ENCODE data around the gene GOLPH3. TPM values are rescaled to one million over a fixed set of nuclear protein-coding genes. Genes with fewer than 3 reads are reported as not detected.

GOLPH3 gene
- total RNA-seq, 1 donor = 86.4 TPM

DNA sequence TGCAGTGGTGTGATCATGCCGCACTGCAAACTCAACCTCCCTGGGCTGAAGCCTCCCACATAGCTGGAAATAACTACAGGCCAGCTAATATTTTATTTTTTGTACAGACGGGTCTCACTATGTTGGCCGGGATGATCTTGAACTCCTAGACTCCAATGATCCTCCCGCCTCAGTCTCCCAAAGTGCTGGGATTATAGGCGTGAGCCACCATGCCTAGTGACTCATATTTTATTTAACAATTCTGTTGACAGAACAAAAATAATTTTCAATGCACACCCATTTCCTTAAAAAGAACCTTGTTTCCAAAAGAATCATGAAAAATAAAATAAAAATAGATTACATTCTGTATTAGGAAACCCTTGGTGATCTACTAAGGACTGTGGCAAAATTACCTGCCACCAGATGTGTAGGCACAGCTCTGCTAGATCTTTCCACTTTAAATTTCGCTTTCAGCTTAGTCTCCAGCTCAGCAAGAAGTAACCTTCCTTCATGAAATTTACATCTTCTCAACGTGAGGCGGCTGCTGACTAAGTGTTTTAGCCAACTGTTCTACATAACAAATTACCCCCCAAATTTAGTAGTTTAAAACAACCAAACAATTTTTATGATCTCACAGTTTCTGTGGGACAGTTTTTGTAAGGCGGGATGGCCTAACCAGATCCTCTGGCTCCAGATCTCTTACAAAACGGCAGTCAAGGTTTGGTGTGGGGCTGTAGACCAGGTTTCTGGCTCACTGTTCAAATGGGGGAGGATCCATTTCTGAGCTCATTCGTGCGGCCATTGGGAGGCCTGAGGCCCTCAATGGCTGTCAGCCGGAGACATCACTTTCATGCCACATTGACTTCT is 32.6 kb upstream of the GOLPH3 start:
- H3K4me3 ChIP-seq (ENCODE audit: low read depth, low read length) = no peak overlapping the region
- TF ChIP-seq, protein P1, sequence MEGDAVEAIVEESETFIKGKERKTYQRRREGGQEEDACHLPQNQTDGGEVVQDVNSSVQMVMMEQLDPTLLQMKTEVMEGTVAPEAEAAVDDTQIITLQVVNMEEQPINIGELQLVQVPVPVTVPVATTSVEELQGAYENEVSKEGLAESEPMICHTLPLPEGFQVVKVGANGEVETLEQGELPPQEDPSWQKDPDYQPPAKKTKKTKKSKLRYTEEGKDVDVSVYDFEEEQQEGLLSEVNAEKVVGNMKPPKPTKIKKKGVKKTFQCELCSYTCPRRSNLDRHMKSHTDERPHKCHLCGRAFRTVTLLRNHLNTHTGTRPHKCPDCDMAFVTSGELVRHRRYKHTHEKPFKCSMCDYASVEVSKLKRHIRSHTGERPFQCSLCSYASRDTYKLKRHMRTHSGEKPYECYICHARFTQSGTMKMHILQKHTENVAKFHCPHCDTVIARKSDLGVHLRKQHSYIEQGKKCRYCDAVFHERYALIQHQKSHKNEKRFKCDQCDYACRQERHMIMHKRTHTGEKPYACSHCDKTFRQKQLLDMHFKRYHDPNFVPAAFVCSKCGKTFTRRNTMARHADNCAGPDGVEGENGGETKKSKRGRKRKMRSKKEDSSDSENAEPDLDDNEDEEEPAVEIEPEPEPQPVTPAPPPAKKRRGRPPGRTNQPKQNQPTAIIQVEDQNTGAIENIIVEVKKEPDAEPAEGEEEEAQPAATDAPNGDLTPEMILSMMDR (IDR thresholded peaks at IDR 0.05; ENCODE audit: insufficient read depth, low read depth, low read length) = no peak

DNA sequence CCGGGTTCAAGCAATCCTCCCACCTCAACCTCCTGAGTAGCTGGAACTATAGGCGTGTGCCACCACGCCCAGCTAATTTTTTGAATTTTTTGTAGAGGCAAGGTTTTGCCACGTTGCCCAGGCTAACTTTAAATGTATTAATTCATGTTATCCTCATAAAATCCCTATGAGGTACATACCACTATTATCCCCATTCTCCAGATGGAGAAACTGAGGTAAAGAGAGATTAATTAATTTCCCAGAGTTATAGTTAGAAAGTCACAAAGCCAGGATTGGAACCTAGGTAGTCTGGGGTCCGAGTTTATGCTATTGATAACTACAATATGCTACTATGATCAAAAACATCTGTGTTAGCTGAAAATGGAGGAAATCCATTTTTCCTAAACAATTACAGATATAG is 31.9 kb upstream of the GOLPH3 start:
- TF ChIP-seq, protein P1 (IDR thresholded peaks at IDR 0.05; ENCODE audit: insufficient read depth, low read depth, low read length) = no peak
- H3K4me3 ChIP-seq (ENCODE audit: low read depth, low read length) = no peak overlapping the region
- no peak for DNase-seq (ENCODE audit: low read depth)

More for the DNA sequence above, 32.6 kb upstream of the GOLPH3 start:
- DNase-seq (ENCODE audit: low read depth) = no peak

DNA sequence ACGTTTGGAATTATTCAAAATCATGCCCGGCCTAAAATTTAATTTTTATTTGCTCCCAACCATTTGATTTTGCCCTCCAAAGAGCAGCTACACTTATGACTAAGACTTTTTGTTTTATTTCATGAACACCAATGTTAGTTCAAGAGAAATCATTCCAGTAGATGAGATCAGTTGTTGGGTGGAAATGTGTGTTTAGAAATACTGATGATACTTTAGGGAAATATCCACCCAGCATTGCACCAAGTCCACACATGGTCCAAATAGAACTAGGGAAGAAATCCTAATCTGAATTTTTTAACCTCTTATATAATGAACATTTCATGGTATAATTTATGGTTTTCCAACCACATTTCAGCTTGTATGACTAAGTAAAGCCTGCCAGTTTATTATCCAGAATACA is 28.3 kb upstream of the GOLPH3 start:
- peak; percentile 38 for DNase-seq (ENCODE audit: low read depth)
- TF ChIP-seq, protein P1 (IDR thresholded peaks at IDR 0.05; ENCODE audit: insufficient read depth, low read depth, low read length) = no peak
- H3K4me3 ChIP-seq (ENCODE audit: low read depth, low read length) = no peak overlapping the region

DNA sequence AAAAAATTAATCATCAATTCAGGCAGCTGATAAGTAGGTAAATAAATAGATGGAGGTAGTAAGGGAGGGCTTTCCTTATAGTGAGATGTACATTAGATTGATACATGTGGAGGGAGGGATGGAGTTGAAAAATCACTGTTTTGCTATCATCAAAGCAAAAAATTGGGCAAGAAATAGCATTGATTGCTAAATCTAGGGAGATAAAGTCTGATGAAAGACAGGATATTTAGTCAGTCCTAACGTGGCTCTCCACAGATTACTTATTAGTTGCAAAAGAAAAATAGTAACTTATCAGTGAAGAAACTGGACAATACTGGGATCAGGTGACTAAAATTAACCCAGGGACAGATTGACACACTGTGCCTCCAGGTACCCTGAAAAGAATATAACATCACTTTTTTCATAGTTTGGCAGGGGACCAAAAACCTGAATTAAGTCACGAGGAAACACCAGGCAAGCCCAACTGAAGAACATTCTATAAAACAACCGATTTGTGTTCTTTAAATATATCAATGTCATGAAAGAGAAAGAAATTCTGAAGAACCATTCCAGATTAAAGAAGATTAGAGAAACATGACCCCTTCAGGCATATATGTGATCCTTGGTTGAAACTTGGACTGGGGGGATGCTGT is 27.1 kb upstream of the GOLPH3 start:
- TF ChIP-seq, protein P1 (IDR thresholded peaks at IDR 0.05; ENCODE audit: insufficient read depth, low read depth, low read length) = no peak
- no peak overlapping the region for H3K4me3 ChIP-seq (ENCODE audit: low read depth, low read length)
- DNase-seq (ENCODE audit: low read depth) = peak; percentile 71

DNA sequence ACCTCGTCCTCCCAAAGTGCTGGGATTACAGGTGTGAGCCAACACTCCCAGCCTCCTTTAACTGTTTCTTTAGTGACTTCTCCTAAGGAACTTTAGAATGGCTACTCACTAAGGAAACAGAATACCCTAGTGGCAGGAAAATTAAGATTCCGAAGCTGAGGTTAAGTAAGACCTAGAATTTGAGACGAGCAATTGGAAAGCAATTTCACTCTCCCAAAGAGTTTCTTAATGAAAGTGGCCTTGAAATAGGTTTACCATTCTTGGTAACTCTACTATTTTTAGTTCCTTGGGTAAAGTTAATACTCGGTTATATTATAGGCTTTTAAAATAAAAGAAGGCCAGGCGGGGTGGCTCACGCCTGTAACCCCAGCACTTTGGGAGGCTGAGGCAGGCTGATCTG is 22.9 kb upstream of the GOLPH3 start:
- no peak overlapping the region for H3K4me3 ChIP-seq (ENCODE audit: low read depth, low read length)
- no peak for DNase-seq (ENCODE audit: low read depth)

DNA sequence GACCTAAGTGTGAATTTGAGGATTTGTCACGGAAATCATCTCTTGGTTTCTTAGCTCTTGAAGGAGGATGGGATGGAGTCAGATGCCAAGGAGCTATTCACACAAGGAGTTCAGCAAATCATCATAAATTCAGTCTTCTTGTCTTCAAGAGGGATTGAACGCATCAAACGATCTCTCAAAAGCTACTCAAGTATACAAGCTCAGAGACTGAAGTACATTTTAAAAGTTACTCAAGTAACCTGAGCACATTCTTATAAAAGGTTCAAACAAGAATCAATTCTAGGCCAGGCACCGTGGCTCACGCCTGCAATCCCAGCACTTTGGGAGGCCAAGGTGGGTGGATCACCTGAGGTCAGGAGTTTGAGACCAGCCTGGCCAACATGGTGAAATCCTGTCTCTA is 21.1 kb upstream of the GOLPH3 start:
- H3K4me3 ChIP-seq (ENCODE audit: low read depth, low read length) = no peak overlapping the region
- no peak for DNase-seq (ENCODE audit: low read depth)
- TF ChIP-seq, protein P1 (IDR thresholded peaks at IDR 0.05; ENCODE audit: insufficient read depth, low read depth, low read length) = no peak

More for the DNA sequence above, 22.9 kb upstream of the GOLPH3 start:
- TF ChIP-seq, protein P1 (IDR thresholded peaks at IDR 0.05; ENCODE audit: insufficient read depth, low read depth, low read length) = no peak

Data from fibroblast of villous mesenchyme (primary cell).